ENCODE measurements around the gene SMAD7. TPM values are rescaled to one million over a fixed set of nuclear protein-coding genes. Genes with fewer than 3 reads are reported as not detected.

SMAD7 gene
- total and polyA plus RNA-seq, 2 experiments from 2014 or later: 11.8 to 29.8 TPM

DNA sequence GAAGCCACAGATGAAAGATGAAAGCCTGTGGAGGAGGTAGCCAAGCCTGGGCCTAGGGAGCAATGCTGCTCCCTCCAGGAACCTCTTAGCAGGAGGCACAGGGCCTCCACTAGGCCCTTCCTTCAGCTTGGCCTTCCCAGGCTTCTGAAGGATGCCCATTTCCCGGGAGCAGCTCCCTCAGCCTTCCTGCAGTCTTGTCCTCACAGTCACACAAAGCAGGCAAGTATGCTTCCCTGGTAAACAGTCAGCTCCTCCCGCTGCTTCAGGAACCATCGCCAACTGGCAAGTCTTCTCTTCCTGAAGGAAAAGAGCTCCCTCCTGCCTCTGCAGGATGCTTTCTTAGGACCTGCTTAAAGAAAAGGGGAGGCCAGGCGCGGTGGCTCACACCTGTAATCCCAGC, 53.2 kb downstream of the SMAD7 start (continued):
- TF ChIP-seq, protein P1, sequence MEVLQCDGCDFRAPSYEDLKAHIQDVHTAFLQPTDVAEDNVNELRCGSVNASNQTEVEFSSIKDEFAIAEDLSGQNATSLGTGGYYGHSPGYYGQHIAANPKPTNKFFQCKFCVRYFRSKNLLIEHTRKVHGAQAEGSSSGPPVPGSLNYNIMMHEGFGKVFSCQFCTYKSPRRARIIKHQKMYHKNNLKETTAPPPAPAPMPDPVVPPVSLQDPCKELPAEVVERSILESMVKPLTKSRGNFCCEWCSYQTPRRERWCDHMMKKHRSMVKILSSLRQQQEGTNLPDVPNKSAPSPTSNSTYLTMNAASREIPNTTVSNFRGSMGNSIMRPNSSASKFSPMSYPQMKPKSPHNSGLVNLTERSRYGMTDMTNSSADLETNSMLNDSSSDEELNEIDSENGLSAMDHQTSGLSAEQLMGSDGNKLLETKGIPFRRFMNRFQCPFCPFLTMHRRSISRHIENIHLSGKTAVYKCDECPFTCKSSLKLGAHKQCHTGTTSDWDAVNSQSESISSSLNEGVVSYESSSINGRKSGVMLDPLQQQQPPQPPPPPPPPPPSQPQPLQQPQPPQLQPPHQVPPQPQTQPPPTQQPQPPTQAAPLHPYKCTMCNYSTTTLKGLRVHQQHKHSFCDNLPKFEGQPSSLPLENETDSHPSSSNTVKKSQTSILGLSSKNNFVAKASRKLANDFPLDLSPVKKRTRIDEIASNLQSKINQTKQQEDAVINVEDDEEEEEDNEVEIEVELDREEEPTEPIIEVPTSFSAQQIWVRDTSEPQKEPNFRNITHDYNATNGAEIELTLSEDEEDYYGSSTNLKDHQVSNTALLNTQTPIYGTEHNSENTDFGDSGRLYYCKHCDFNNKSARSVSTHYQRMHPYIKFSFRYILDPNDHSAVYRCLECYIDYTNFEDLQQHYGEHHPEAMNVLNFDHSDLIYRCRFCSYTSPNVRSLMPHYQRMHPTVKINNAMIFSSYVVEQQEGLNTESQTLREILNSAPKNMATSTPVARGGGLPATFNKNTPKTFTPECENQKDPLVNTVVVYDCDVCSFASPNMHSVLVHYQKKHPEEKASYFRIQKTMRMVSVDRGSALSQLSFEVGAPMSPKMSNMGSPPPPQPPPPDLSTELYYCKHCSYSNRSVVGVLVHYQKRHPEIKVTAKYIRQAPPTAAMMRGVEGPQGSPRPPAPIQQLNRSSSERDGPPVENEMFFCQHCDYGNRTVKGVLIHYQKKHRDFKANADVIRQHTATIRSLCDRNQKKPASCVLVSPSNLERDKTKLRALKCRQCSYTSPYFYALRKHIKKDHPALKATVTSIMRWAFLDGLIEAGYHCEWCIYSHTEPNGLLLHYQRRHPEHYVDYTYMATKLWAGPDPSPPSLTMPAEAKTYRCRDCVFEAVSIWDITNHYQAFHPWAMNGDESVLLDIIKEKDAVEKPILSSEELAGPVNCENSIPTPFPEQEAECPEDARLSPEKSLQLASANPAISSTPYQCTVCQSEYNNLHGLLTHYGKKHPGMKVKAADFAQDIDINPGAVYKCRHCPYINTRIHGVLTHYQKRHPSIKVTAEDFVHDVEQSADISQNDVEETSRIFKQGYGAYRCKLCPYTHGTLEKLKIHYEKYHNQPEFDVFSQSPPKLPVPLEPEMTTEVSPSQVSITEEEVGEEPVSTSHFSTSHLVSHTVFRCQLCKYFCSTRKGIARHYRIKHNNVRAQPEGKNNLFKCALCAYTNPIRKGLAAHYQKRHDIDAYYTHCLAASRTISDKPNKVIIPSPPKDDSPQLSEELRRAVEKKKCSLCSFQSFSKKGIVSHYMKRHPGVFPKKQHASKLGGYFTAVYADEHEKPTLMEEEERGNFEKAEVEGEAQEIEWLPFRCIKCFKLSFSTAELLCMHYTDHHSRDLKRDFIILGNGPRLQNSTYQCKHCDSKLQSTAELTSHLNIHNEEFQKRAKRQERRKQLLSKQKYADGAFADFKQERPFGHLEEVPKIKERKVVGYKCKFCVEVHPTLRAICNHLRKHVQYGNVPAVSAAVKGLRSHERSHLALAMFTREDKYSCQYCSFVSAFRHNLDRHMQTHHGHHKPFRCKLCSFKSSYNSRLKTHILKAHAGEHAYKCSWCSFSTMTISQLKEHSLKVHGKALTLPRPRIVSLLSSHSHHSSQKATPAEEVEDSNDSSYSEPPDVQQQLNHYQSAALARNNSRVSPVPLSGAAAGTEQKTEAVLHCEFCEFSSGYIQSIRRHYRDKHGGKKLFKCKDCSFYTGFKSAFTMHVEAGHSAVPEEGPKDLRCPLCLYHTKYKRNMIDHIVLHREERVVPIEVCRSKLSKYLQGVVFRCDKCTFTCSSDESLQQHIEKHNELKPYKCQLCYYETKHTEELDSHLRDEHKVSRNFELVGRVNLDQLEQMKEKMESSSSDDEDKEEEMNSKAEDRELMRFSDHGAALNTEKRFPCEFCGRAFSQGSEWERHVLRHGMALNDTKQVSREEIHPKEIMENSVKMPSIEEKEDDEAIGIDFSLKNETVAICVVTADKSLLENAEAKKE (CRISPR knock-in tag; IDR thresholded peaks at IDR 0.05): no peak

- H3K4me1 ChIP-seq (ENCODE audit: insufficient read depth): no peaks in the 10 kb centered on the region
- Mint-ChIP-seq H3K27me3 (ENCODE audit: insufficient read depth, low read depth, poor library complexity) (no peaks in the 10 kb centered on the region), H3K36me3 (ENCODE audit: low read depth) (no peaks in the 10 kb centered on the region), H3K4me3 (no peak overlapping the region; the same call in 2 of the 3 replicates), H3K9me3 (no peaks in the 10 kb centered on the region), H3K4me1 (peaks cover 5% of the 10 kb centered on the region; the same call in 2 of the 3 replicates), H3K27ac (peak overlapping the region; percentile 40; the same call in 1 of the 2 replicates)
- no peak overlapping the region for H3K4me2 ChIP-seq
- TF ChIP-seq NANOG (IDR thresholded peaks at IDR 0.05; ENCODE audit: borderline replicate concordance): no peak
- TF ChIP-seq, protein P2, sequence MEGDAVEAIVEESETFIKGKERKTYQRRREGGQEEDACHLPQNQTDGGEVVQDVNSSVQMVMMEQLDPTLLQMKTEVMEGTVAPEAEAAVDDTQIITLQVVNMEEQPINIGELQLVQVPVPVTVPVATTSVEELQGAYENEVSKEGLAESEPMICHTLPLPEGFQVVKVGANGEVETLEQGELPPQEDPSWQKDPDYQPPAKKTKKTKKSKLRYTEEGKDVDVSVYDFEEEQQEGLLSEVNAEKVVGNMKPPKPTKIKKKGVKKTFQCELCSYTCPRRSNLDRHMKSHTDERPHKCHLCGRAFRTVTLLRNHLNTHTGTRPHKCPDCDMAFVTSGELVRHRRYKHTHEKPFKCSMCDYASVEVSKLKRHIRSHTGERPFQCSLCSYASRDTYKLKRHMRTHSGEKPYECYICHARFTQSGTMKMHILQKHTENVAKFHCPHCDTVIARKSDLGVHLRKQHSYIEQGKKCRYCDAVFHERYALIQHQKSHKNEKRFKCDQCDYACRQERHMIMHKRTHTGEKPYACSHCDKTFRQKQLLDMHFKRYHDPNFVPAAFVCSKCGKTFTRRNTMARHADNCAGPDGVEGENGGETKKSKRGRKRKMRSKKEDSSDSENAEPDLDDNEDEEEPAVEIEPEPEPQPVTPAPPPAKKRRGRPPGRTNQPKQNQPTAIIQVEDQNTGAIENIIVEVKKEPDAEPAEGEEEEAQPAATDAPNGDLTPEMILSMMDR (conservative IDR thresholded peaks at IDR 0.05; ENCODE audit: low read depth in 2 of 2): peak; percentile 54 to 75
- TF ChIP-seq CREB1 (CRISPR knock-in tag; IDR thresholded peaks at IDR 0.05; ENCODE audit: low read depth): no peak
- H3F3A ChIP-seq (replicated peaks; ENCODE audit: low read depth): no peaks in the 10 kb centered on the region
- H3K79me2 ChIP-seq (replicated peaks; ENCODE audit: insufficient read depth): no peaks in the 10 kb centered on the region
- no peaks in the 10 kb centered on the region for H3K27me3 ChIP-seq (ENCODE audit: insufficient read depth)
- no peaks in the 10 kb centered on the region for H3K9me2 ChIP-seq (ENCODE audit: insufficient read depth)
- peak; percentile 89 for ATAC-seq
- peak overlapping the region; percentile 80; the same call in 1 of the 2 replicates for H2AFZ ChIP-seq
- no peak overlapping the region for H3K4me3 ChIP-seq
- no peak overlapping the region for H3K27ac ChIP-seq (ENCODE audit: low read depth)
- H3K36me3 ChIP-seq (ENCODE audit: insufficient read depth): no peaks in the 10 kb centered on the region
- DNase-seq (ENCODE audit: low spot score): peak; percentile 70
- no peaks in the 10 kb centered on the region for H4K20me1 ChIP-seq (replicated peaks; ENCODE audit: insufficient read depth)
Measured at GRCh38 chr18:48896875-48897511, 53.8 kb downstream of the SMAD7 start.
